HG03025 (cell line): ENCODE measurements around the gene PEAR1.

Source experiments
- ATAC-seq: cut with Tn5 transposase; IDR thresholded peaks from one replicate; pipeline ENCODE4 v1.9.1; 2021; ENCODE audit warnings: mild to moderate bottlenecking, moderate library complexity; ENCODE audit not compliant: unreplicated experiment, low FRiP score

The PEAR1 gene

DNA sequence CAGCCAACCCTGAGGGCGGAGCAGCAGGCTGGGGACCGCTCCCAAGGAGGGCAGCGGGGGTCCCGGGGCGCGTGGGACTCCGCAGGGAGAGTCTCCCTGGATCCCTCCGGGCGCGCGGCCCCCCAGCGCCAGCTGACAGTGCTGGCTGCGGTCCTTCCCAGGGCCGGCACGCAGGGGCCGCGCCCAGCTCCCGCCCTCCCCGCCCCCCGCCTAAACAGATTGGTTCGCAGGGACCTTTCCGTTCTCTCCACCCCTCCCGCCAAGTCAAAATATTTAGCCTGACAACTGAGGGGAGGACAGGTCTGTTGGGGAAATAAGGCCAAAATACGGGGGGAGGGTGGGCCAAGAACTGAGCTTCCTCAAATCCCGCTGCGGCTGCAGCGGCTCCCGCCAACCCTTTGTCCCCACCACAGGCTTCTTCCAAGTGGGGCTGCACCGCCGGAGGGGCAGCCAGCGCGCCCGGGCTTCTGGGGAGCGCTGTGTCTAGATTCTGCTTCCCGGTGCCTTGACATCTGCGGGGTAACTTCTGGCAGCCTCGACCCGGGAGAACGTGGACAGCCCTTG lies 34.5 kb upstream of the PEAR1 start, which contains the start of gene INSRR:
Gene INSRR (minus strand): TSS at position 159 of the 564 bp plus-strand sequence. CDS start 496 bp downstream, outside the sequence.
- ATAC-seq = no peak

DNA sequence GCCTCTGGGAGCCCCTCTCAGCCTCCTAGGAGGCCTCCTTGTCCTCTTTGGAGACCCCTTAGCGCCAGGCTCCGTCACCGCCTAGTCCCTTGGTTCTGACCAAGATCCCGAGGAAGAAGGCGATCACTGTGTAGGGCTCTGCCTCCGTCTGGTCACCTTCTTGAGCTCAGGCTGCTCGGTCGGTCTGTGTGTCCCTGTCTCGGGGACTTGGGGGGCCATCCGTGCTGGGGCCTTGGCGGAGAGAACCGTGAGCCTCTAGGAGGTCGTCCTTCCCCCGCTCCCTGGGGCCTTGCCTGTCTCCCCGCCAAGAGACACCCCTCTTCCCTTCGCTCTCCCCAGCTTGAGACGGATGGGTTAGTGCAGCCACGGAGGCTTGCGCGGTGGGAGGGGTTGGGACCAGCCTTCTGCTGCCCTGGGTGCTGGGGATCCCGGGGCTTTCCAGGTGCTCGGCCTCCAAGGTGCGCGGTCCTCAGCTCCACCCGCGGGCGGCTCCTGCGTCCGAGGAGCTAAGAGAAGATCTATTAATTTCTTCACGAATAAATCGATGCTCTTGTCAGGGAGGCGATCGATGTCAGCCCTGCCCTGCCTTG lies 33.9 kb upstream of the PEAR1 start:
- no peak for ATAC-seq

DNA sequence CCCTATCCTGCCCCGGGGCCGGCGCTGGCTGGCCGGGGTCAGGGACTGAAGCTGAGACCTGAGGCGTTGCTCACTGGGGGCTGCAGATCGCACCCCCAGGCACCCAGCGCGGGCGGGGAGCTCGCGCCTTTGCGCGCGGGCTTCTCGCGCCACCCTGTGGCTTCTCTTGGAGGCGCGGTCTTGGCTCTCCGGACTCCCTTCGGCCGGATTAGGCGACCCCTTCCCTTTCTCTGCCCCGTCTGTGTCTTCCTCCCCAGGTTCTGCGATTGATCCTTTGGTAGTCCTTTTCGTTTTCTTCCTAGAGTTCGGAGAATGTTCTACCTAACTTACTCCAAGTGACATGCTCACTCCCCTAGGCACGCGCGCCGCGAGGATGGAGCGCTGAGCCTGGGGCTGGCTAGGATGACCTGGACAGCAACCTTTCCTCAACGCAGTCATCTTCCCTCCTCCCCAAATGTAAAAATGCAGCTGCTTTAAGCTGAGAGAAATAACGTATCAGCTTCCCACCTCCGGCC lies 33.3 kb upstream of the PEAR1 start:
- no peak for ATAC-seq

DNA sequence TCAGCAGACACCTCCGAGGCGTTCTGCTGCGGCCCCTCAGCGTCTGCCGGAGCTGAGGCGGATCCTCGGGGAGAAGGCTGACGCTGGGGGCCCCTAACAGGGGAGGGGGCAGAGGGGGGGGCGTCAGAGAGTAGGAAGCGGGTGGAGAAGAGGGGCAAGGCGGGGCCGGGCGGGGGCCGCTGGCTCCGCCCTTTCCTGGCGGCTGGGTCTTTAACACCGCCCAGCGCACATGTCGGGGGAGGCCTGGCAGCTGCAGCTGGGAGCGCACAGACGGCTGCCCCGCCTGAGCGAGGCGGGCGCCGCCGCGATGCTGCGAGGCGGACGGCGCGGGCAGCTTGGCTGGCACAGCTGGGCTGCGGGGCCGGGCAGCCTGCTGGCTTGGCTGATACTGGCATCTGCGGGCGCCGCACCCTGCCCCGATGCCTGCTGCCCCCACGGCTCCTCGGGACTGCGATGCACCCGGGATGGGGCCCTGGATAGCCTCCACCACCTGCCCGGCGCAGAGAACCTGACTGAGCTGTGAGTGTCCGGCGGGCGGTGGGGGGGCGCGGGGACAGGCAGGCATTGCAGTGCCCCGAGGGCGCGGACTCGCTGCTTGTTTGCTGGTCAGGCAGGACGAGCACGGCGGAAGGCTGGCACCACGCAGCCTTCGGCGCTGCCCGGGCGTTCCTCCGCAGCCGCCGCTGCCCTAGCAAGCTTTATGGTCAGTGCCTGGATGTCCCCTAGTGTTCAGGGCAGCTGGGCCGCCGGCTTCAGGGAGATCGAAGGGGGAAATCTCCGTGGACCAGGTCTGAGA lies 32.7 kb upstream of the PEAR1 start, which contains the start of gene NTRK1:
Gene NTRK1 (plus strand): TSS at position 238 of the 796 bp plus-strand sequence. CDS start 70 bp downstream, at position 308.
- ATAC-seq = no peak

DNA sequence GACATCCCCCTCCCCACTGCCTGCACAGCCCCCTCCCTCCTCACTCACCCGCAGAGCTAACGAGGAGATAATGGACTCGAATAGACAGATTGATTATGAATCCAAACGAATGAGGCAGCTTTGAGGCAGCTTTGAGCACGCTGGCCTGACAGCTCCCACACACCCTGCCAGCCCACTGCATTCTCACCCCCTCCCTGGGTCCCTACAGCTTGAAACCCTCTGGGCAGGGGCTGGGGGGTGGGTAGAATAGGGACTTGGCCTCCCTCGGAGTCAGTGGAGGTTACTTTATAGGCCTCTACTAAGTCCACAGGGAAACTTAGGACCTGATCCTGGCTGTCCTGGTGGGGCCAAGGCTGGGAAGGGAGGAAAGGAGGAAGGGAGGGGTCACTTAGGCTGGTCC lies 30.9 kb upstream of the PEAR1 start:
- no peak for ATAC-seq

DNA sequence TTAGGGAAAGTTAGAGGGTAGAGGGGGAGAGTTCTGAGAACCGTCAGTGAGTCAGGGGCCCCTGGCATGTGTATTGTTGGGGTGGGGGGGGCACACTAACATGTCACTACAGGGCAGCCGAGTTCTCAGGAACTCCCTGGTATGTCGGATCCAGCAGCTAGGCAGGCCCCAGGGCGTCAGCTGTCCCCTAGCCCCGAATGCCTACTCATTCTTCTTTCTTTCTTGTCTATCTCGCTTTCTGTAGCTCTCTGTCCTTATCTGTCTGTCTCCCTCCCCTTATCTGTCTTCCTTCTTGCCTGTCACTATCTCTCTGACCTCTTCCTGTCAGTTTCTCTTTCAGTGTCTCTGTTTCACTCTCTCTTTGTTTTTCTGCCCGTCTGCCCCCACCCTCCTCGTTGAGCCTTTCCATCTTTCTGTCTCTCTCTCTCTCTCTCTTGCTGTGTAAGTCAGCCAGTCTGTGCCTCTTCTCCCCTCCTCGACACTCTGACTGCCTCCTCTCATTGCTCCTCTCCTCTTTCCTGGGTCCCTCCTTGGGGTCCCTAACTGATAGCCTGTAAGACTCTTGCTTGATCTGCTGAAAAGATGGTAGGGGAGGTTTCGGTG lies 30.4 kb upstream of the PEAR1 start:
- no peak for ATAC-seq

DNA sequence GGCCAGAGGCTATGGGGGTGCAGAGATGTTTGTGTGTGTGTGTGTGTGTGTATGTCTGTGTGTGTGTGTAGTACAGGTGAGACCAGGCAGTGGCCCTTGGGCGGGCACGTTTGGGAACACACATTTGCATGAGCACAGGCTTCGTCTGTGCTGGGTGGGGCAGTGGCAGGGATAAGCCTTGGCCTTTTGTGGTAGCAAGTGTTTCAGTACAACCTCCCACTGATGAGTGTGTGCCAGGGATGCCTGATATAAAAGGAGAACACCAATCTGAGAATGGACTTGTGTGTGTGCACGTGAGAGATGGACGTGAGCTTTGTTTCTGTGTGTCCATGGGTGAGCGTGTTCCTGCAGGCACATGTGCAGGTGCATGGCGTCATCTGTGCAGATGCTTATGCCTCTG lies 29.9 kb upstream of the PEAR1 start:
- ATAC-seq = no peak

DNA sequence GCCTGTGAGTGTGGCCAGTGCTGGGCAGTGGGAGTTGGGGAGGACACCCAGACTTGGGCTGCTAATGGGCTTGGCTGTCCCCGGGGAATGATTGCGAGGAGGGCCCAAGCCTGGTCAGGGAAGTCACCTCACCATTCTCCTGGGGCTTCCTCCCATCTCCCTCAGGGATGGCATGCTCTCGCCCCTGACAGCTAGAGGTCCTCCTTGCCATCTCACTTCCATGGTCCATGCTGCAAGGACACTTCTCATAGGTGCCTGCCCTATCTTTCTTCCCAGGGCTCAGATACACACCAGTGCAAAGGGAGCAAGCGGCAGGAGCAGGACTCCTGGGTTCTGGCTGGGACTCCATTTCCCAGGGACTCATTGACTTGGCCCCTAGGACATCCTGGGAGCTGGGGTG lies 28.7 kb upstream of the PEAR1 start:
- ATAC-seq = no peak

DNA sequence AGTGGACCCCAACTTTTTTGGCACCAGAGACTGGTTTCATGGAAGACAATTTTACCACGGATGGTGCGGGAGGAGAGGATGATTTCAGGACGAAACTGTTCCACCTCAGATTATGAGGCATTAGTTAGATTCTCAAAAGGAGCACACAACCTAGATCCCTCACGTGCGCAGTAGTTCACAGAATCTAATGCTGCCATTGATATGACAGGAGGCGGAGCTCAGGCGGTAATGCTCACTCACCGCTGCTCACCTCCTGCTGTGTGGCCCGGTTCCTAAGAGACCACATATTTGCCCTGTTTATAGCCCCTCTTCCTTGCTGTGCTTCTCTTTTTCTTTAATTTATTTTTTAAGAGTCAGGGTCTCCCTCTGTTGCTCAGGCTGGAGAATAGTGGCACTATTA lies 28.3 kb upstream of the PEAR1 start:
- ATAC-seq = no peak

DNA sequence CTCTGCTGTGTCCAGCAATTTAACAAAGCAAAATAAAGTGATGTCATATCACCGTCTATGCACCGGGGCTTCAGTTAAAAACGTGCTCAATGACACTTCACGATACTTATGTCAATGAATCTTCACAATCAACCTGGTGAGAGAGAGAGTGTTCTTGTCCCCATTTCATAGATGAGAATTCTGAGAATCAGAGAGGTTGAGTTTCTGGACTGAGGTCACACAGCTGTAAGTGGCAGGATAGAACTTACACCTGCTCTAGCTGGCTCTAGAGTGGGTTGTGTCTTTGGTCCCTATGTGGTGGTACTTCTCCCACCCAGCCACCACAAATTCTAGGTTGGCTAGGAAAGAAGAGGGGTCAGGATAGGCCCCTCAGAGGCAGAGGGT lies 27.7 kb upstream of the PEAR1 start:
- no peak for ATAC-seq

DNA sequence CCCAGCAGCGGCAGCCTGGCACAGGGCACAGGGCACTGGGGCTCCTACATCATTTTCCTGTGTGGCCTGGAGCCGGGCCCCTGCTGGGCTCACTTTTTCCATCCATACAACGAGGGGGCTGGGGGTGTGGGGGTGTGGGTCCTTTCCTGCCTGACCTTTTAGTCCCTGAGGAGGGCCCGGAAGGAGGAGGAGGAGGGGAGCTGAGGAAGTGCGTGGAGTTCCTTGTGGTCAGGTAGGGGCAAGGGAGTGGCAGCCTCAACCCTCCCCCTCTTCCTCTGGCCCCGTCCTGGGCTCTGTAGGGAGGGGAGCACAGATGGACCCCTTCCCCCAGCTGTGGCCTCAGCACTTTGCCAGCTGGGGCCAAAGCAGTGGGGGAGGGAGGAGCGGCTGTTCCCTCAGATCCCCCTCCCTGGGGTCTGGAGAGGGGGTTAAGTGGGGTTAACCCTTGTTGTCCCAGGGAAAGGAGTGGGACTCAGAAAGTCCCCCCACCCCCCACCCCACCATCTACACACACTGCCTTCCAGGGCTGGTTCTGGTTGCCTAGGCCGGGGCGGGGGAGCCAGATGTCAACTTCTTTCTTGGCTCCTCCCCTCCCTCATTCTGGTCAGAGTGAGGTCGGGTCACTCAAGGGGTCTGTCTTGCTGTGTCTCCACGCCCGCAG lies 27.1 kb upstream of the PEAR1 start:
- ATAC-seq = no peak

DNA sequence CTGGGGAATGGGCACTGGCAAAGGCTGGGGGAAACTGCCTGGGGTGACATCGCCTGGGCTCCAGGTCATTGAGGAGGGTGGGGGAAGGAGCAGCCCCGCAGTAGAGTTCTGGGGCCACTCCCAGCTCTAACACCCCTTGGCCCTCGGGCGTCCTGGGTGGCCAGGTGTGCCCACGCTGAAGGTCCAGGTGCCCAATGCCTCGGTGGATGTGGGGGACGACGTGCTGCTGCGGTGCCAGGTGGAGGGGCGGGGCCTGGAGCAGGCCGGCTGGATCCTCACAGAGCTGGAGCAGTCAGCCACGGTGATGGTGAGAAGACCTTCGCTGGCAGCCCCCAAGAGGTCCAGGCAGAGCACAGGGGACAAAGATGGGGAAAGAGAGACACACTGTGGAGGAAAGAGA lies 25.2 kb upstream of the PEAR1 start:
- no peak for ATAC-seq

DNA sequence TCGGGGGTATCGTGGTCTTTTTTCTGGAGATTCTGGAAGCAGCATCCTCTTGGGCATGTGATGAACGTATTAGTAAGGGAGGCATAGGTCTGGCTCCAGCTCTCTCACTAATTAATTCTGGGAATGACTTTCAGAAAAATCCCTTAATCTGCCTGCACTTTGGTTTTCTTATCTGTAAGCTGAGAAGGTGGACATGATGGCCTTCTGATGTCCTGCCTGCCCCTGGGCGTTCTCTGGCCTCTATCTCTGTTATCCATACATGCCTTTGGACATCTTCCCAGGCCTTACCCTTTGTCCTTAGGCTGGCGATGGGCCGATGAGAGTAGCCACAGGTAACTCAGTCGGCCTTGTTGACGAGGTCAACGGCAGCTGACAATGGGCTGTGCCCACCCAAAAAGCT lies 24.1 kb upstream of the PEAR1 start:
- ATAC-seq = no peak

DNA sequence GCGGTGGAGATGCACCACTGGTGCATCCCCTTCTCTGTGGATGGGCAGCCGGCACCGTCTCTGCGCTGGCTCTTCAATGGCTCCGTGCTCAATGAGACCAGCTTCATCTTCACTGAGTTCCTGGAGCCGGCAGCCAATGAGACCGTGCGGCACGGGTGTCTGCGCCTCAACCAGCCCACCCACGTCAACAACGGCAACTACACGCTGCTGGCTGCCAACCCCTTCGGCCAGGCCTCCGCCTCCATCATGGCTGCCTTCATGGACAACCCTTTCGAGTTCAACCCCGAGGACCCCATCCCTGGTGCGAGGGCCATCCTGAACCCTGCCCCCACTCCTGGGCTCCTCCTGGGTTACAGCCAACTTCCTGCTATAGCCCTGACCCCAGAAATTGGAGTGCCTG lies 19.9 kb upstream of the PEAR1 start:
- ATAC-seq = no peak

DNA sequence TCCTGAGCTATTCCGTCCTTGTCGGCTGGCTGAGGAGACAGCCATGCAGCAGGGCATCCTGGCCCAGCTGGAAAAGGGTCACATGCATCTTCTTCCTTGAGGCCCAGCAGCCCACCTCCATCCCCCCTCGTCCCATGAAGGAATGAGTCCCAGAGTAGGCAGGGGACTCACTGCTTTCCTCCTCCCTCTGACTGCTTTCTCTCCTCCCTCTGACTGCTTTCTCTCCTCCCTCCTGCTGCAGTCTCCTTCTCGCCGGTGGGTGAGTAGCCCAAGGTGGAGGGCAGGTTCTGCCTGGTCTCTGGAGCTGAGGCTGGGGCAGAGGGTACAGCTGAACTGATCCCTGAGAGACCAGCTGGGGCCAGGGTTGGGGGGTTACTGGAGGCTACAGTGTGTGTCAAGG lies 19.4 kb upstream of the PEAR1 start:
- no peak for ATAC-seq

DNA sequence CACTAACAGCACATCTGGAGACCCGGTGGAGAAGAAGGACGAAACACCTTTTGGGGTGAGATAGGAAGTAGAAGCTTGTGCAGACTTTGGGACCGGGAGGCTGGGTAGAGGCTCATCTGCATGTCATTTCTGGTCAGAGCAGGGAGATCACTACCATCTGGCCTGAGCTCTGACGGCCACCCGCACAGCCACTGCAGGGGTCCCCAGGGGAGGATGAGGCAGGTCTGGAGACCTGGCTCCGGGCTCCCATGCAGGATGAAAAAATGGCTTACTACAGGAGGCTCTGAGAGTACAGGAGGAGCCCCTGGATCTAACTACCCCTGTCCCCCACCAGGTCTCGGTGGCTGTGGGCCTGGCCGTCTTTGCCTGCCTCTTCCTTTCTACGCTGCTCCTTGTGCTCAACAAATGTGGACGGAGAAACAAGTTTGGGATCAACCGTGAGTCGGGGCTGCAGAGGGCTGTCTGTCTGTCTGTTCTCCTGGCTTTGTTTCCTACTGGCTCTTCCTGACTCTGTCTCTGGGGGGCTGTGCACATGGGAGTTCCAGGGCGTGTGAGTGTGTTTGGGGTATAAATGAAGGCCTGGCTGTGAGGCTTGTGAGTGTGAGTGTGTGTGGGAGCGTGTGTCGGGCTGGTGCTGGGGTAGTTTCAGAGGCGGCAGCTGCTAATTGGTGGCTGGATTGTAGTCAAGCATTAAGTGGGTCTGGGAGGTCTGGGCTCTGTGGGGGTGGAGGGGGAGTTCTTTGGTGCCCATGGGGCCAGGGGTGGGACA lies 18.8 kb upstream of the PEAR1 start:
- no peak for ATAC-seq

DNA sequence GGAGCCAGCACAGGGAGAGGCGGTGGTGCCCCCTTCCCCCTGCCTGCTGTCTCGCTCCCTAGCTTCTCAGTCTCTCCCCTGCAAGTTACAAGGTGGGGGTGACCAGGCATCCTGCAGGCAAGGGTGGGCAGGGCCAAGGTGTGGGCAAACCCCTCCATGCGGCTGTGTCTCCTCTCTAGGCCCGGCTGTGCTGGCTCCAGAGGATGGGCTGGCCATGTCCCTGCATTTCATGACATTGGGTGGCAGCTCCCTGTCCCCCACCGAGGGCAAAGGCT lies 18.2 kb upstream of the PEAR1 start:
- ATAC-seq = no peak

DNA sequence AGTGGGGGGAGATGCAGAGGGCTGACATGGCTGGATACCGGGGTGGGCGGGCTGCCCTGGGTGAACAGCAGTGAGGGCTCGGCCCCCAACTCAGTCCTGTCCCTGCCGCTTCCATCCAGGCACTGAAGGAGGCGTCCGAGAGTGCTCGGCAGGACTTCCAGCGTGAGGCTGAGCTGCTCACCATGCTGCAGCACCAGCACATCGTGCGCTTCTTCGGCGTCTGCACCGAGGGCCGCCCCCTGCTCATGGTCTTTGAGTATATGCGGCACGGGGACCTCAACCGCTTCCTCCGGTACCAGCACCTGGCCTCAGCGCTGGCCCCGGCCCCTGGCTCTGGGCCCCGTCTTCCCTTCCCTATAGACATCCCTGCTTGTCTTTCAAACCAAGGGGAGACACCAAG lies 17.2 kb upstream of the PEAR1 start:
- ATAC-seq = no peak

DNA sequence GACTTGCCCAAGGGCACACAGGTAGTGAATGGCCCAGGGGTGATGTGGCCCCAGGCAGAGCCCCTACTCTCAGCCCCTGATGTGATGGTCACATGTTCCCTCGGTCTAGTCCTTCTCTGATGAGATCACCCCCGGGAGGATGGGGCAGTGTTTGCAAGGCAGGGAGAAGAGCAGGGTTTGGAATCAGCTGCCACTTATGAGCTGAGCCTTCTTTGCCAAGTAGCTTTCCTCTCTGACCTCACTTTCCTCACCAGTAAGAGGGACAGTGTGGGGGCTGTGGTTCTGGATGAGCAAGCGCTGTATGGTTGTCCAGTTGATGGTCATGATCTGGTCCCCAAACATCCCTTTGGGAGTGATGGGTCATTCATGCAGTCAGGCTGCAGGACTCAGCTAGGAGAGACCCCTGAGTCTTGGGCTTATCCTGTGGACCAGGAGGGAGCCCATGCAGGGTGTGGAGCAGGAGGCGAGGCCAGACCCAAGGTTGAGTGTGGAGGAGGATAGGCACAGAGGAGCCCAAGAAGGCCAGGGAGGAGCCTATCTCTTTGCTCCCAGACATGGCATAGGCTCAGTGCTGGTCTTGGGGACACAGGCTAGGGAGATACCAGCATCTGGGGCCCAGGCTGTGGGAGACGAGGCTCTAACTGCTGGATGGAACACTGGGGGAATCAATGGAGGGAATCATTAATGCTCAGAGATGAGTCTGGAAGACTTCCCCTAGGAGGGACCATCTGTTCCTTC lies 15.9 kb upstream of the PEAR1 start:
- ATAC-seq = no peak

DNA sequence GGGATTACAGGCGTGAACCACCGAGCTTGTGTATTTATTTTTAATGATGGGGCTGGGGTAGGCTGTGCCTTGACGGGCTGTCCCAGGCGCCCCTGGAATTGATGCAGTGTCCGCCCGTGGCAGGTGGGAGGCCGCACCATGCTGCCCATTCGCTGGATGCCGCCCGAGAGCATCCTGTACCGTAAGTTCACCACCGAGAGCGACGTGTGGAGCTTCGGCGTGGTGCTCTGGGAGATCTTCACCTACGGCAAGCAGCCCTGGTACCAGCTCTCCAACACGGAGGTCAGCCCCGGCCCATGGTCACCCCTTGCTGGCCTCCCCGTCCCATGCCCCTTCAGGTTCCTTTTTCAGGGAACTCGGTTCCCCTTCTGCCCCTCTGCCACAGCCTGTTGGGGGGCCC lies 13.6 kb upstream of the PEAR1 start:
- ATAC-seq = no peak
